Parathyroid adenoma (tissue), 2 donors: Measurements from ENCODE around the gene OPCML.

ENCODE experiments used
- H2AFZ ChIP-seq: fragments of 300-600 bp; sonication (generic); one replicate; pipeline ENCODE4 v1.7.0; 2017; ENCODE audit warnings: antibody characterized with exemption, mild to moderate bottlenecking
- H3K27ac ChIP-seq: fragments of 300-600 bp; sonication (generic); one replicate; pipeline ENCODE4 v1.7.0; 2017
- H3K27me3 ChIP-seq: fragments of 300-600 bp; sonication (generic); one replicate; pipeline ENCODE4 v1.7.0; 2017; ENCODE audit warnings: low read length; ENCODE audit not compliant: control insufficient read depth, insufficient read depth
- H3K36me3 ChIP-seq: fragments of 300-600 bp; sonication (generic); one replicate; pipeline ENCODE4 v1.7.0; 2017; ENCODE audit warnings: low read length; ENCODE audit not compliant: control insufficient read depth, insufficient read depth
- H3K4me1 ChIP-seq: fragments of 300-600 bp; sonication (generic); one replicate; pipeline ENCODE4 v1.7.0; 2017; ENCODE audit warnings: control low read depth
- H3K4me2 ChIP-seq: fragments of 300-600 bp; sonication (generic); one replicate; pipeline ENCODE4 v1.7.0; 2017; ENCODE audit warnings: low read length
- H3K4me3 ChIP-seq: fragments of 300-600 bp; sonication (generic); one replicate; pipeline ENCODE4 v1.7.0; 2017; ENCODE audit warnings: low read depth, low read length
- H3K79me2 ChIP-seq: fragments of 300-600 bp; sonication (generic); one replicate; pipeline ENCODE4 v1.7.0; 2017; ENCODE audit warnings: control low read depth
- H3K9ac ChIP-seq: fragments of 300-600 bp; sonication (generic); one replicate; pipeline ENCODE4 v1.7.0; 2017; ENCODE audit warnings: mild to moderate bottlenecking
- H3K9me3 ChIP-seq: fragments of 300-600 bp; sonication (generic); one replicate; pipeline ENCODE4 v1.7.0; 2017; ENCODE audit warnings: low read length; ENCODE audit not compliant: control insufficient read depth
- CTCF ChIP-seq: fragments of 300-600 bp; sonication (generic); IDR thresholded peaks from one replicate; pipeline ENCODE4 v1.7.0; 2017; ENCODE audit warnings: antibody characterized with exemption, mild to moderate bottlenecking
- donor health status: primary hyperparathyroidism.

Gene OPCML

GRCh38 chr11:132658004-132658403 lies 874.3 kb downstream of the OPCML start:
- Histone ChIP-seq H3K4me2 (no peak overlapping the region), H3K4me3 (no peak overlapping the region), H3K27ac (no peak overlapping the region), H3K36me3 (no peaks in the 10 kb centered on the region), H3K9me3 (no peaks in the 10 kb centered on the region), H3K9ac (no peak overlapping the region), H3K4me1 (no peaks in the 10 kb centered on the region), H3K27me3 (no peaks in the 10 kb centered on the region), H3K79me2 (no peaks in the 10 kb centered on the region), H2AFZ (no peak overlapping the region)
- TF ChIP-seq CTCF: no peak

GRCh38 chr11:132655187-132655855 lies 877.0 kb downstream of the OPCML start:
- no peaks in the 10 kb centered on the region for H3K9me3 ChIP-seq
- no peak overlapping the region for H3K27ac ChIP-seq
- H3K36me3 ChIP-seq: no peaks in the 10 kb centered on the region
- no peaks in the 10 kb centered on the region for H3K27me3 ChIP-seq
- H3K4me3 ChIP-seq: no peak overlapping the region
- H2AFZ ChIP-seq: no peak overlapping the region
- H3K79me2 ChIP-seq: no peaks in the 10 kb centered on the region
- H3K4me2 ChIP-seq: no peak overlapping the region
- no peak overlapping the region for H3K9ac ChIP-seq
- no peak for TF ChIP-seq CTCF
- H3K4me1 ChIP-seq: no peaks in the 10 kb centered on the region

GRCh38 chr11:132653237-132653636 lies 879.1 kb downstream of the OPCML start:
- Histone ChIP-seq H2AFZ (no peak overlapping the region), H3K4me3 (no peak overlapping the region), H3K9ac (no peak overlapping the region), H3K4me2 (no peak overlapping the region), H3K9me3 (no peaks in the 10 kb centered on the region), H3K36me3 (no peaks in the 10 kb centered on the region), H3K27me3 (no peaks in the 10 kb centered on the region), H3K27ac (no peak overlapping the region), H3K79me2 (no peaks in the 10 kb centered on the region), H3K4me1 (no peaks in the 10 kb centered on the region)
- no peak for TF ChIP-seq CTCF

- Histone ChIP-seq H3K4me1 (no peaks in the 10 kb centered on the region), H3K9ac (no peak overlapping the region), H3K79me2 (no peaks in the 10 kb centered on the region), H3K27me3 (no peaks in the 10 kb centered on the region), H3K27ac (no peak overlapping the region), H3K9me3 (no peaks in the 10 kb centered on the region), H3K4me2 (no peak overlapping the region), H3K4me3 (no peak overlapping the region), H2AFZ (no peak overlapping the region), H3K36me3 (no peaks in the 10 kb centered on the region)
- no peak for TF ChIP-seq CTCF
These were observed 881.2 kb downstream of the OPCML start for GRCh38 chr11:132650969-132651720.
